ENCODE measurements around the gene NAGA.

DNA sequence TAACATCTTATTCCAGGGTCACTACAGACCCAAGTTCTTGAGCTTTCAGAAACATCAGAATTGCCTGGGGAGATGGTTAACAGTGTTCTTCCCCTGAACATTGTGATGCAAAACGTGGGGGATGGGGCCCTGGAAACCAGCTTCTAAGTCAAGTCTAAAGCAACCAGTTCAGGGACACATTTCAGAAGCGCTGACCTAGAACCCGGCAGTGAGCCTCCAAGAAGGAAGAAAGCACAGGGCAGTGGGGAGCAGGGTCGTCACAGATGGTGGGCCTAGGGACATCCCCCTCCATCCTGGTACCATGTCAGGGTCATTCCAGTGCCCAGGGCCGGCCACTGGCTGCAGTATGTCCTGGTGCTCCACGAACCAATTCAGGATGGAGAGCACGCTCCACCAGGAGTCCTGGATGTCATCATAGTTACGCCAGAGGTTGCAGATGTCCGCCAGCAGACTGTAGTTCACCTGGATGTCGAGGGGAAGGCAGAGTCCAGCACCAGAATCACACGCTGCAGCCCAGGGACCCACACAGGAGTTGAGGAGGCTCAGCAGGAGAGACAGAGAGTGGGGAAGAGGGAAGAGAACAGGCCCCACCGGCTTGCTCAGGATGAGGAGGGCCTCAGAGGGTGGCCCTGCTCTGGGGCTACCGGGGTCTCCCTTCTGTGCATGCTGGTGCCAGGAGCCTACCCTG is 5.0 kb downstream of the NAGA start:
- no peak for TF ChIP-seq EP300 (IDR thresholded peaks at IDR 0.05)
- TF ChIP-seq, protein P1, sequence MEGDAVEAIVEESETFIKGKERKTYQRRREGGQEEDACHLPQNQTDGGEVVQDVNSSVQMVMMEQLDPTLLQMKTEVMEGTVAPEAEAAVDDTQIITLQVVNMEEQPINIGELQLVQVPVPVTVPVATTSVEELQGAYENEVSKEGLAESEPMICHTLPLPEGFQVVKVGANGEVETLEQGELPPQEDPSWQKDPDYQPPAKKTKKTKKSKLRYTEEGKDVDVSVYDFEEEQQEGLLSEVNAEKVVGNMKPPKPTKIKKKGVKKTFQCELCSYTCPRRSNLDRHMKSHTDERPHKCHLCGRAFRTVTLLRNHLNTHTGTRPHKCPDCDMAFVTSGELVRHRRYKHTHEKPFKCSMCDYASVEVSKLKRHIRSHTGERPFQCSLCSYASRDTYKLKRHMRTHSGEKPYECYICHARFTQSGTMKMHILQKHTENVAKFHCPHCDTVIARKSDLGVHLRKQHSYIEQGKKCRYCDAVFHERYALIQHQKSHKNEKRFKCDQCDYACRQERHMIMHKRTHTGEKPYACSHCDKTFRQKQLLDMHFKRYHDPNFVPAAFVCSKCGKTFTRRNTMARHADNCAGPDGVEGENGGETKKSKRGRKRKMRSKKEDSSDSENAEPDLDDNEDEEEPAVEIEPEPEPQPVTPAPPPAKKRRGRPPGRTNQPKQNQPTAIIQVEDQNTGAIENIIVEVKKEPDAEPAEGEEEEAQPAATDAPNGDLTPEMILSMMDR (IDR thresholded peaks at IDR 0.05): no peak

Measured in esophagus muscularis mucosa (tissue), 3 donors.